HG03097 (cell line): ENCODE results near the gene RUNX2.

Experiments
- ATAC-seq: cut with Tn5 transposase; IDR thresholded peaks from one replicate; pipeline ENCODE4 v1.9.1; 2021; ENCODE audit not compliant: unreplicated experiment, low FRiP score

The RUNX2 gene

DNA sequence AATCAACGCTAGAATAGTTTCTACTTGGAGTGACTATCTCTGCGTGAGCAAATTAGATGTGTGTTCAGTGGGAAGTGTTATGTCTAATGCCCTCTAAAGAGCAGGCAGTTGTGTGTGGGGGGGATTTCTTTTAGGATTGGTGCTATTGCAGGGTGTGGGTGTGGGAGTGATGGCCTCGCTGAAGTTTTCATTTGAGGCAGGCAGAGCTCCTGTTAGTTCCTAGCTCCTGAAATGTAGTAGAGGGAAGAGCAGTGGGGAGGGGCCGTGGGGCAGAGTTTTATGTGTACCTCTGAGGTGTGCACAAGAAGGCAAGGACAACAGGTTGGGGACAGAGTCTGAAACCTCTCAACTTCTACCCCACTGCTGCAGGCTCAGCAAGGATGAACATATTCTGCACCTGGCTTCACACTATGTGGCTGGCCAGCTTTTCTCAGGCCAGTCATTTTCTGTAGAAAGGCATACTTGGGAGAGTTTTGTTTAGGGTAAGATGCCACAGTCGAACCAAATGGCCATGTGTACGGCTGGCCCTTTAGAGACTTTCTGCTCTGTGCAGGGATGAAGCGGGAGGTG is 278.8 kb downstream of the RUNX2 start:
- ATAC-seq: no peak

DNA sequence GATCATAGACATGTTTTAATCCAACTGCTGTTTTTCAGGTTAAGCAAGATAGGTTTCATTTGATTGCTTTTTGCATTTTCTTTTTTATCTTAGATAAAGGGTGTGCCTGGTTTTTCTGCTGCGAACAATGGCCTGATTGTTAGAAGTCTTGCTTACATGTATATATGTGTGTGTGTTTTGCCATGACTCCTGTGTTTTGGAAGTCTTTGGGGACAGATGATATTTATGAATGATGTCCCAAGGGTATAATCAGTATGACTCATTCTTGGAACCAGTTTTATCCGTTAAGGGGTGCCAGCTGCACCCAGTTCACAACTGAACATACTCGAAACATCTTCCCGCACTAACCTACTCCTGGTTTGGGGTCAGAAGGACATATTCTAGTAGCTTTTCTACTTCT is 279.7 kb downstream of the RUNX2 start:
- no peak for ATAC-seq

DNA sequence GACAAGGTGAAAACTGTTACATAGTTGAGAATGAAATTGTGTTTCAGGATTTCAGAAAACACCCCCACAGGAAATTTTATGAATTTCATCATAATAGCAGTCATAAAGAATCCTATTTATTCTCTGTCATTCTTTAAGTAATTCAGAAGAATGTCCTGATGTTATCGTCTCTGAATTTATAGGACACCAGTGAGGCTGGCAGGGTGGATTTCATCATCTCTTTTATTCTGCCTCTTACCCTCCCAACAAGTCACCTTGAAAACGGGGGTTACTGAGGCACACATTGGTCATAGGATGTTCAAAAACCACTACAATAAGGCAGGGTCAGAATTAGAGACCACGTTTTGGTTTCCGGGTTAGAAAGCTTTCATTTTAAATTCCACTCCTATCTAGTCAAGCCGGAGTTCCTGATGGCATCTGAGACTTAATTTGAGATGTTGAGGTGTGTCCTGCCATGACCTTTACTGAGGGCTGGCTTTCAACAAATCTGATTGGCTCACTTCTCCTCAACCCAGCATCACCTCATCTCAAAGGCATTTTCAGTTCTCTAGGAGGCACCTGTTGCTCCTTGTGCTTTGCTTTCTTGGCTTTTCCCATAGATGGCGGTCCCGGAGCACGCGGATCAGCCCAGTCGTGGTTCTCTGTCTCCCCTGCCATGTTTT is 280.3 kb downstream of the RUNX2 start:
- no peak for ATAC-seq

DNA sequence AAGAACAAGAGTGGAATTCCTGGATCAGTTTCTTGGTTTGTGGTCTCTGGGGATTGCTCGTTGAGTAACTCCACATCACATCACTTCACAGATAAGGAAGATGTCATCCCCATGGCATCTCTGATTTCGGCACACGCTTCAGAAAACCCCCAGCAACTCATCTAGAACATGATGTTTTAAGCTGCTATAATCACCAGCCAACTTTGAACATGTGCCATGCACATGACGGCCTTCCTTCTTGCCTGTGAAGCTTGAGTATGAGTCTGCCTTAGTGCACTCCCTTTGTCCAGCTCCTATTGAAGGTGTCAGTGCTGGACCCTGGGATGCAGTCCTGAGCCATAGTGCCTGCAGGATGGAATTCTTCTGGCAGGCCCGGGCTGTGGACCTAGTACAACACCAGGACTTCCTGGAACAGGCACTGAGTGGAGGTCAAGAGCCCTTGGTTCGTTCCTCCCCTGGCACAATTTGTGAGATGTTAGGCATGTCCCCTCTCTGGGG is 281.1 kb downstream of the RUNX2 start:
- no peak for ATAC-seq

DNA sequence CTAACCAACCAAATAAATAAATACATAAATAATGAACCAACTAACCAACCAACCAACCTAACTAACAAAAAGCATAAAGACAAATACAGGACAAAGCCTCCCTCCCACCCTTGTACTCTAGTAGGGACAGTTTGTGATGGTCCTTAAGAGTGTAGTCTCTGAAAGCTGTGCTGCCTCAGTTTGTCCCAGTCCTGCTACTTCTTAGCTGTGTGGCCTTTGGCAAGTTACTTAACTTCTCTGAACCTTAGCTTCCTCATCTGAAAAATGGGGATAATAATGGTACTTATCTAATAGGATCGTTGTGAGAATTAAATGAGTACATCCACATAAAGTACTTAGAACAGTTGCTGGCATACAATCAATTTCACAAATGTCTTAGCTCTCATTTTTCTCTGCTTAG is 282.2 kb downstream of the RUNX2 start:
- no peak for ATAC-seq

DNA sequence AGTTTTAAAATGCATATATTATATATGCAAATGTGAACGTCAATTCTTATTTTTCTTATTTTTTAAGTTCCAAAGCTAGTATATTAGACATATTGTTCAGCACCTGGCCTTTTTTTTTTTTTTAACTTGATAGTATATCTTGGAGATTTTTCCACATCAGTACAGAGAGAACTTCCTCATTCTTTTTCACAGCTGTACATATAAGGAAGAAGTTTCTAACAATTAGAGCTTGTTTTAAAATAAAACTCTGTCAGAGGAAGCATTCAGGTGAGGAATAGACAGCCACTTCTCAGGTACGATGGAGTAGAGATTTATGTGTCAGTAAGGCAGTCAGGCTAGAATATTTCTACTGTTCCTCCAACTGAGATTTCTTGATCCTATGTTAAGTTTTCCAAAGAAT is 282.7 kb downstream of the RUNX2 start:
- ATAC-seq: no peak

DNA sequence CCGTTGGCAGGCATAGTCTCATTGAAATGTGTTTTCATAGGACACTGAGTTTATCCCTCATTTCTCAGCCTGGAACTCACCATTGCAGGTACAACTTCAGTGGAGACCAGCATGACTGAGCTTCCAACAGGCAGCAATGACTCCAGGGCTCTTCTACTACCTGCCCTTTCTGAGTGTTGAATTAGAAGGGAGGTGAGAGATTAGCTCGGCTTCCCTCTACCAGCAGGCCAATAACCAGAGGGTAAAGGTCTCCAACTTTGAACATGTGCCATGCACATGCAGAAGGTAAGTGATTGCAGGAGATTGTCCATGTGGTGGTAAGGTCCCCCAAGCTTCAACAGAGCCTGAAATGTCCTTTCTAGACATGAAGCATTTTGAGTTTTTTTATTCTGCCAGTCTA is 283.4 kb downstream of the RUNX2 start:
- no peak for ATAC-seq

DNA sequence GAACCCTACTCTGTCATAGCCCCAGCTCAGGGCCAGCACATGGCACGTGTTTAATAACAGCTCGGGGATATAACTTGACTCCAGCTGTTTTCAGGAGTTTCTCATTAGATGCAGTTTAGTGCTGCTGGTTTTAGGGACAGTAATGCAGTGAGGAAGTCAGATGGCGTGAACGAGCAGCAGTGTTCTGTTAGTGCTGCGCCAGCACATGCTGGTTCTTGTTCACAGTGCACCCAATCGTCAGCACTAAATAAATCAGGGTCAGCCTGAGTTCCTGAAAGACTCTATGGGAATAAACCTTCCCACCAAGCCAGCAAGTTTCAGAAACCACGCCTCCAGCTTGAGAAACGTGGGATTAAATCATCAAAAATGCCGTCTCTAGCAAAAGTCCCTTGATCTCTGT is 285.5 kb downstream of the RUNX2 start:
- ATAC-seq: no peak

DNA sequence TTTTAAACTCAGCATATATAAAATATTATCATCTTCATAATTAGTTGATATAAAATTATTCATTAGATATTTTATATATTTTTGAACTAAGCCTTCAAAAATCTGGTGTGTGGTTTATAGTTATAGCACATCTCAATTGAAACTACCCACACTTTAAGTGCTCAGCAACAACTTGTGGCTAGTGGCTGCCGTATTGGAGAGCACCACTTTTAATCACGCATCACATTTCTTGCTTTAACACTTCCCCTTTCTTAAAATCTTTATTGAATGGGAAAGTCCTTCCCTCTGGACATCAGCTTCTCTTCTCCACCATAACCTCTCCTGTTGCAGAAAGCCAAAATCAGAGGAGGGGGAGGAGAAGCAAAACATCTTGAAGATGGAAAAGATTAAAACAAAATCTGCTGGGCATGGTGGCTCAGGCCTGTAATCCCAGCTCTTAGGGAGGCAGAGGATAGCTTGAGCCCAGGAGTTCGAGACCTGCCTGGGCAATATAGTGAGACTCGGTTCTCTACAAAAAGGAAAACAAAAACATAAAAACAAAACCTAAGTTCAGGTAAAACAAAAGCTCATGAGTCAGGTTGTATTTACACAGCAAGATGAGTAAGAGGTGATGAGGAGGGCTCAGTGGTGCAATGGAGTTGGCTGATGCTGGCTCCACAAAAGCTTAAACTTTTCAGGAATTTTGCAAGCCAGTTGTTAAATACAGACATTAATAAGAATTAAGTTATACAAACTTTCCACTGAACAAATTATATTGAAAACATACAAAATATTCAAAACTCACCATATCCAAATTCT is 286.6 kb downstream of the RUNX2 start:
- ATAC-seq: no peak

DNA sequence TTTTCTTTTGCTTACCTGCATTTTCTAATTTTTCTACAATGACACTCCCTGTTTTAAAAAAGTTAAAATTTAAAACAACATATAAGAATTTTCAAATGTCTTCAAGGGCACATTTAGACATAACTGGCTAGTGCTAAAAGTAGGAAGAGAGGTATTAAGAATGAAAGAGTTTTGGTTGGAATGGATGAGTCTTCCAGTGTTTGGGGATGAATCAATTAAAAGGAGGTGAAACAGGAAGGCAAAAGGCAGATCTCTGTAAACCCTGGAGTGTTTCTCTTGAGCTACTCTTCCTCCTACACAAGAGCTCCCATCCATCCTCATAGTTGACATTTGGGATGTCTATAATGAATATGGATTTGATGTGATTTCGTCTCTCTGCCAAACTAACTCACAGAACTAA is 288.1 kb downstream of the RUNX2 start:
- ATAC-seq: no peak

DNA sequence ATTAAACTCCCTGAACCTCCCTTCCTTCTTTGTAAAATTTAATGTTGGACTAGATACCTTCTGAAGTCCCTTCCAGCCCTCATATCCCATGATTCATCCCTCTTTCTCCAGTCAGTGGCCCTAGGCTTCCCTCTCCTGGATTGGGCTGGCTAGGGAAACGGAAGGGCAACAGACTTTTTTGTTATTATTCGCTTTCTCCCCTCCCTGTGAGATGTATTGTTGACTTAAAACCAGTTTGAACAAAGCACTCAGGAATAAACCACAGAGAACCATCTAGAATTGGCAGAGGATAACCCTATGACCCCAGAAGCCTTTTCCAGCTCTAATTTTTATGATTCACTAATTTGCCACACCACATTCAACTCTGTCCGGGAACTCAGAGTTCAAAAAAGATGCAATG is 289.3 kb downstream of the RUNX2 start:
- no peak for ATAC-seq

DNA sequence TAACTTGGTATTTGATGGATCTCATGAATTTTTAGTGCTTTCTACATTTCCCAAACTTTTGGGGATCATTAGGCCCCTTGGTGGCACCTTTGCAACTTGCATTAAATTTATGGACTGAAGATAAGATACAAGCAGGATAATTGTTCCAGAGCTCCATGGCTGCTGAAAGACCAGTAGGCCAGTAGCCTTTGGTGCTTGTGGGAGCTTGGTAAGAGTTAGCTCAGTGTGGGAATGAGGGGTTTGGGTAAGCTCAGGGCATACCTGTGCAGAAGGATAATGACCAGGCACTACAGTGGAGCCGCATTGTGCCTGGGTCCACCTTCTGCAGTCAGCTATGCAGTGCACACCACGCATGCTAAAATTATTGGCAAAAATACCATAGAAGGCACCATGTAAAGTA is 290.1 kb downstream of the RUNX2 start:
- ATAC-seq: no peak

DNA sequence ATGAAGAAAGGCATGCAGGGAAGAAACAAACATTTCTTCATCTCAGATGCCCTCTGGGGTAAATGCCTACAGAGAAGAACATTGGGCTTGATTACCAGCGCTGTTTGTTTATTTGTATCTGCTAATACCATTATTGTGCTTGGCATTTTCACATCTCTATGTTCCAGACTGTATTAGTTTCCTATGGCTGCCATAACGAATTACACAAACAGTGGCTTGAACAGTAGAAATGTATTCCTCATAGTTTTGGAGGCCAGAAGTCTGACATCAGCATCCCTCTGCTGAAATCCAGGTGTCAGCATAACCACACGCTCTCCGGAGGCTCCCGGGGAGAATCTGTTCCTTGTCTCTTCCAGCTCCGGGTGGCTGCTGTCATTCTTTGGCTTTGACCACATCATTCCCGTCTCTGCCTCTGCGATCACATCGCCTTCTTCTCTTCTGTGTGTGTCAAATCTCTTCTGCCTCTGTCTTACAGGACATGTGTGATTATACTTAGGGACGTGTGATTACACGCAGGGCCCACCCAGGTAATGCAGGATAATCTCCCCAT is 291.2 kb downstream of the RUNX2 start:
- no peak for ATAC-seq

DNA sequence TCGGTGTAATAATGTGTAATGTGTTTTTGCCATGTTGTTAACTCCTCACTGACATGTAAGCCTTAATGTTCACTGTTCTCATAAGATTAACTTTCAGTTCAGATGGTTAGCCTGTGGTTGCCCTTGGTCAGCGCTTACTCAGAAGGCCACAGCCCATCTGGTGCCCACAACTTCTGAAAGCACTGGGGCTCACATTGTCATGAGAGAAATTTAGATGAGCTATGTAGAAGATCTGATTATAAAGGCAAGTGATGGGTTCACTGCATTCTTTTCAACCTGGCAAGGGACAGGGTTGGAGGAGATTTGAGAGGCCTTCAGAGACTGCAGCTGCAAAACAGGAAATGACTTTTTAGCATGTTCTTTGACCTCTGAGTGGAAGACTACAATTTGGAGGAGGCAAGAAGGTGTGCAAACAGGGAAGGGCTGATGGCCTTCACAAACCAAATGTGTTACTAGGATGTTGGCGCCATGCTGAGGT is 291.9 kb downstream of the RUNX2 start:
- no peak for ATAC-seq

DNA sequence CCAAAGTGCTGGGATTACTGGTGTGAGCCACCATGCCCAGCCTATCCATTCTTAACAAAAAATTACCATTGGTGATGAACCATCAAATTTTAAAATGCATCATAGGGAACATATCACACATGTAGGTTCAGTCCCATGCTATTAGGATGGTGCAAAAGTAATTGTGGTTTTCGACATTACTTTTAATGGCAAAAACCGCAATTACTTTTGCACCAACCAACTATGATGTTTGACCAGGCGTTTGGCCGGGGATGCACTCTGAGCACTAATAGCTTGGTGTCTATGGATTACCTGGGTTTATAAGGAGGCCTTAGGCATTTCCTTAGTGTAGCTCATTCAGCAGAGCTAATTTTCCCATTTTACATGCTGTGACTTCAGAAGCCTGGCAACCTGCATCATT is 296.1 kb downstream of the RUNX2 start:
- ATAC-seq: no peak

DNA sequence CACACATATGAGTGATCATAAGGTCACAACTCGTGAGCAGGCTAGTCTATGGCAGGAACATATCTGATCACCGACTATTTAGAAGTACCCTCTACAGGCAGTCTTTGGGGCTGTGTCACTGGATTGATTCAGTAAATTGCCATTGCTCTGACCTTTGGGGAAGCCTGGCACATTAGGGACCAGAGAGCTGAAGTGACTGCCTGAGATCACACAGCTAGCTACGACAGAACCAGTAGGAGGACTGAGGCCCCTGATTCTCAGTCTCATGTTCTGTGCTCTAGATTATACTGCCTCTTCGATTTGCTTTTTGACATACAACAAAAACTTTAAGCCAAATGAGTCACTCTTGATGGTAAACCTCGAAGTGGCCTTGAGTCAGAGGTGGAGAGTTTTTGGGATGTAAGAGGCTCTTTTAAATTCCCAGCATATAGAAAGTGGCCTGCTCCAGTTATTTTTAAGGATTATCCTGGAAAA is 297.1 kb downstream of the RUNX2 start:
- ATAC-seq: no peak

DNA sequence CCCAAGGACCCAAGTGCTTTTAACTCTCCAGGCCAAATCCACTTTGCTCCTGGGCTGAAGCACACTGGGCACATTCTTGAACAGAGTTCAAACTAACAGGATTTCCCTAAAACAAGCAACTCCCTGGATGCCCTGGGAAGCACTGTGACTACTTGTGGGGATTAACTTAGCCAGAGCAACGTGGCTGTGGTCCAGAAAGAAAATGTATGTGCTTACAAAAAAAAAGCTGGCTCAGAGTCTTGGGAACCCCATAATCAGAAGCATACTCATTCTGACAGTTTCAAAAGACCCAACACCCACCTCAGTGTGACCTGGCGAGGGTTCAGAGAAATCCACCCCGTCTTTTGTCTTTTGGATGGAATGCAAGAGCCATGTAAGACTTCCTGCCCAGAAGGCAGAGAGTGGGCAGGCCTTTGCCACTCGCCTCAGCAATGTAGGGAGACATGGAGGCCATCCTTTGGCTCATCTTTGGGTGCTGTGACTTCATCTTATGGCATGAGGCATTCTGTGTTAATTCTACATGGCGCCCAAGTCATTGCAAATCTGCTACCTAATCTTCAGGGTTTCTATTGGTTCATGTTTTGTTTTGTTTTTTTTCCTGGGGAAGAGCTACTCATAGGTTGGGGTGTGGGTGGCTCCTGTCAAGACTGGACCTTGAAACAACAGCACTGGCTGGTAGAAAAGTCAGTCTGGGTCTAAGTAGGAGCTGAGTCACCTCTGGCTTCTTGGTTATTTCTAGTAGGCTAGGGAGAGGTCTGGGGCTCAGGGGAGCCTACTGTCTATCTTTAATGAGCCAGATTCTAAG is 298.2 kb downstream of the RUNX2 start:
- ATAC-seq: no peak

DNA sequence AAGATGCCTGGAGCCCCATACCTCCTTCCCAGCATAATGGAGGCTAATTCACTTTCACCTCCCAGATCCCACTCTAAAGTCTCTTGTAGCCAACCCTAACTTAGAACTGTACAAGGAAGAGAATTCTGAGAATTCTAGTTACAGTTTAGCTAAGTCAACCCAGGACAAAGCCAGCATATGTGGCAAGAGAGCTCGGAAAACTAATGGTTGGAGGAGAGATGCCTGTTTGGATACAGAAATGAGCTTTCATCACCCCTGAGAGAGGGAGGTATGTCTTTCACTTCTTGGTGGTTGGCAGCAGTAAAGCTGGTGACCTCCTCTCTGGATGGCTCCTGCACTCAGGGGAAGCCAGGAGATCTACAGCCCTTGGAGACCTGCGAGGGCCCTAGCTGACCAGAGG is 302.2 kb downstream of the RUNX2 start:
- ATAC-seq: no peak

DNA sequence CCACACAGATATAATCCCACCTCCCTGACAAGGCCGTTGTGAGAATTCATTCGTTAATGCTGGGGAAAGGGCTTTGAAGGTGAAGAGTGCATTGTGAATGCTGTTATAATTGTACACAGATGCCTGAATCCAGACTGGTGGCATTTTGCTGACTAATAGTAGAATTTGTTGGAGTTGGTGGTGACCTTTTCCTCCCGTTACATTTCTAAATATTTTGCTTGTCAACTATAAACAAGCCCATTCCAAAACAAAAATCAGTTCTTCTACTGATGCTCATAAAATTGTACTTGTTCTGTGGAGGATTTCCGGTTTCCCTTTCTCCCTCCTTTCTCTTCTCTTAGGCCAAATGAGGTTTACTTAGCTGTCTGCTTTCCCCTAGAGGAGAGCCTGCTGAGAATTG is 302.7 kb downstream of the RUNX2 start:
- no peak for ATAC-seq

DNA sequence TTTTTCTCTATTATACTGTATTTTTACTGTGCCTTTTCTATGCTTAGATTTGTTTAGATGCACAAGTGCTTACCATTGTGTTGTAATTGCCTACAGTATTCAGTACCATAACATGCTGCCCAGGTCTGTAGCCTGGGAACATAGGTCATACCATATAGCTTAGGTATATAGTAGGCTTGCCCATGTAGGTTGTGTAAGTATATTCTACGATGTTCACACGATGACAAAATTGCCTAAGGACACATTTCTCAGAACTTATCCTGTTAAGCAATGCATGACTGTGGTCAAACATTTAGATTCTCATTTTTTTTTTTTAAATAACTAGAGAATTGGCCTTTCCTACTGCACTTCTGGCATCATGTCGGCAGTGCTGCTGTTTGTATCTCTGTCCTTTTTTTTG is 303.3 kb downstream of the RUNX2 start:
- ATAC-seq: no peak
